Testis (tissue), 3 donors: Measurements from ENCODE around the gene SNAP47. TPM values are rescaled to one million over a fixed set of nuclear protein-coding genes. Genes with fewer than 3 reads are reported as not detected.

Source experiments
- DNase-seq: peaks from one replicate; pipeline ENCODE4 v3.0.0-alpha.2; 2019
- H3K27ac ChIP-seq, 2 donors: fragments of 200-600 bp; sonication (generic); one replicate each; pipeline ENCODE4 v1.5.1; 2019
- H3K27me3 ChIP-seq: fragments of 200-600 bp; sonication (generic); one replicate; pipeline ENCODE4 v1.5.1; 2019
- H3K36me3 ChIP-seq: fragments of 200-600 bp; sonication (generic); one replicate; pipeline ENCODE4 v1.5.1; 2017; ENCODE audit warnings: low read depth; ENCODE audit errors: missing control alignments
- H3K4me1 ChIP-seq: fragments of 200-600 bp; sonication (generic); one replicate; pipeline ENCODE4 v1.5.1; 2019
- H3K4me3 ChIP-seq, 2 donors: fragments of 200-600 bp; sonication (generic); one replicate each; pipeline ENCODE4 v1.5.1; 2017 to 2019
- H3K9me3 ChIP-seq: fragments of 200-600 bp; sonication (generic); one replicate; pipeline ENCODE4 v1.5.1; 2017
- CTCF ChIP-seq, 3 experiments: fragments of 450-650 bp in 2 of 3; fragments of 200-600 bp in 1 of 3; sonication (generic) in 1 of 3; IDR thresholded peaks; one replicate each; pipeline ENCODE4 v1.5.1; 2016 to 2019; ENCODE audit warnings: antibody characterized with exemption in 3 of 3, mild to moderate bottlenecking in 2 of 3, moderate library complexity in 1 of 3
- POLR2A ChIP-seq: fragments of 450-650 bp; IDR thresholded peaks from one replicate; pipeline ENCODE4 v1.6.1; 2017; ENCODE audit warnings: antibody characterized with exemption, mild to moderate bottlenecking, moderate library complexity
- WGBS, 2 donors: methylation state at CpG; one replicate each; pipeline ENCODE4 v1.1.5; 2018; 5-methylcytosine and 5-hydroxymethylcytosine counted together
- intact Hi-C: fragments of 100-400 bp; cut with DNase I; formaldehyde crosslinking; loops from one replicate; pipeline ENCODE4 v1.15.1; 2023; ENCODE audit warnings: low total_unique reads
- polyA plus RNA-seq: library from polyadenylated mRNA; stranded (reverse); fragments of 350-450 nt; fragmentation: Illumina TruSeq; extraction: RNeasy Lipid Tissue Mini Kit (QIAGEN cat#74804); gene quantifications from one replicate; pipeline ENCODE4 v1.2.3, GENCODE V29; 2014; ENCODE audit warnings: low read depth, low replicate concordance; ENCODE audit not compliant: insufficient read depth
- total RNA-seq, 2 donors: library from RNA; depleted of rRNA; stranded (reverse); fragments of >200 nt; gene quantifications; one replicate each; pipeline ENCODE4 v1.2.3, GENCODE V29; 2016

SNAP47 gene
- total and polyA plus RNA-seq, 3 donors from 2014 or later, result 72.2 to 80.3 (median 77.6) TPM

GRCh38 chr1:227768125-227768439, 32.8 kb downstream of the SNAP47 start:
- Histone ChIP-seq H3K4me1 (no peaks in the 10 kb centered on the region), H3K36me3 (no peaks in the 10 kb centered on the region), H3K27ac (no peak overlapping the region), H3K9me3 (no peaks in the 10 kb centered on the region), H3K4me3 (no peak overlapping the region), H3K27me3 (no peaks in the 10 kb centered on the region)
- 85 to 94% methylated on average over 7 of the region's 7 CpGs for WGBS, 2 donors
- DNase-seq, result no peak
- TF ChIP-seq POLR2A (no peak), CTCF (IDR thresholded peaks at IDR 0.05) (no peak)
- intact Hi-C loops, result loop anchor here (10.0 kb wide), 1 partner anchor 853 kb away; no protein-coding TSS in a partner anchor

GRCh38 chr1:227768640-227769039, 33.4 kb downstream of the SNAP47 start:
- Histone ChIP-seq H3K9me3 (no peaks in the 10 kb centered on the region), H3K4me1 (no peaks in the 10 kb centered on the region), H3K36me3 (no peaks in the 10 kb centered on the region), H3K4me3 (no peak overlapping the region), H3K27me3 (no peaks in the 10 kb centered on the region), H3K27ac (no peak overlapping the region)
- intact Hi-C loops, result loop anchor here (10.0 kb wide), 1 partner anchor 854 kb away; no protein-coding TSS in a partner anchor
- TF ChIP-seq CTCF (IDR thresholded peaks at IDR 0.05), result no peak
- TF ChIP-seq POLR2A, result no peak
- WGBS, 2 donors, result 89 to 96% methylated on average over 6 of the region's 6 CpGs
- DNase-seq, result no peak

- Histone ChIP-seq H3K27me3 (no peaks in the 10 kb centered on the region), H3K36me3 (no peaks in the 10 kb centered on the region), H3K27ac (no peak overlapping the region), H3K4me1 (no peaks in the 10 kb centered on the region), H3K9me3 (no peaks in the 10 kb centered on the region), H3K4me3 (no peak overlapping the region)
- DNase-seq, result no peak
- 92 to 94% methylated on average over 11 to 20 of the region's 20 CpGs for WGBS, 2 donors
- no peak for TF ChIP-seq CTCF (IDR thresholded peaks at IDR 0.05)
- no peak for TF ChIP-seq POLR2A
- intact Hi-C loops, result loop anchor here (10.0 kb wide), 1 partner anchor 854 kb away; no protein-coding TSS in a partner anchor
These were observed 34.1 kb downstream of the SNAP47 start for GRCh38 chr1:227769047-227769935.

- WGBS, 2 donors, result 93 to 96% methylated on average over 3 to 15 of the region's 15 CpGs
- TF ChIP-seq POLR2A (no peak), CTCF (IDR thresholded peaks at IDR 0.05) (no peak)
- H3K4me1 ChIP-seq, result no peaks in the 10 kb centered on the region
- intact Hi-C loops, result loop anchor here (10.0 kb wide), 1 partner anchor 855 kb away; no protein-coding TSS in a partner anchor
- DNase-seq, result no peak
- no peak overlapping the region for H3K4me3 ChIP-seq
- H3K27ac ChIP-seq, result no peak overlapping the region
- no peaks in the 10 kb centered on the region for H3K36me3 ChIP-seq
- no peaks in the 10 kb centered on the region for H3K9me3 ChIP-seq
- H3K27me3 ChIP-seq, result no peaks in the 10 kb centered on the region
These were observed 34.8 kb downstream of the SNAP47 start for GRCh38 chr1:227769936-227770494.
